HG03460 (cell line): ENCODE data around the gene CNIH3.
"Not testable (repeated sequence)": the region's sequence is repeated elsewhere in the genome, so short reads cannot be mapped to it uniquely, and the experiment has no call there.

ENCODE experiments used
- ATAC-seq: cut with Tn5 transposase; IDR thresholded peaks from one replicate; pipeline ENCODE4 v1.9.1; 2021; ENCODE audit not compliant: unreplicated experiment

CNIH3 gene

DNA sequence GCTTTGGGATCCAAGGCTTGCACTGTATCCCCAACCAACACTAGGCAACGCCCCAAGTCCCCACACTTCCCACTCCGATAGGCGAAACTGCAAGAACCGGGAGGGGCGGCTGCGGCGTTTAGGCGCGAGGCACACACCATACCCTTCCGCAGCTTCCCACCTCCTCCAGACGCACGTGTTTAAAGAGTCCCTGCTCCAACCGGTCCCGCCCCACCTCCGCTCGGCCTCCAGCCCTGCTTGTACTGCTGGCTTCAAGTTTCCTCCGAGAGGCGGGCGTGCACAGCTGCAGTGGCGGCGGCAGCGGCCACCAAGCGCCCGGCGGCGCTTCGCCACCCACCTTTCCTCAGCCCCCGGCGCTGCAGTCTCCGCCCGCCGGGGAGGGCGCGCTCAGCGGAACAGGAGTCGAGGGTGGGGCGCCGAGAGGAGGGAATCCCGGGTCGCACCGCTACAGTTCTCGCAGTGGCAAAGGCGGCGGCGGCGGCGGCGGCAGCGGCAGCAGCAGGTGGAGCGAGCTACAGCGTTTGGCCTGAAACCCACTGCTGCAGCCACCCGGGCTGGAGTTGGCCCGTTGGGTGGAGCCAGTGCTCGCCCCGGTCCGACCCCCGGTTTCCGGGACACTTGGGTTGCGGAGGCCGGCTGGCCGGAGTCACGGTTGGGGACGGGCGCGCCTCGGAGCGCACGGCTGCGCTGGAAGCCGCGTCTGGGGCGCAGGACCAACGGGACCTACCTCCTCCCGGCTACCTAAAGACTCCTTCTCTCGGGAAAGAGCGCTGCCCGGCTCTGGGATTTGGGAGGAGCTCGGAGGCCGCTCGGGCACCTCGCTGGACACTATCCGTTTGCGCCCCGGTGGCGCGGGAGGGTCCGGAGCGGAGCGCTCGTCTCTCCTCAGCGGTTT, at the start of gene CNIH3:
Gene CNIH3, plus strand, starts transcription at position 457 of the 895 bp plus-strand sequence. CDS start 858 bp downstream, outside the sequence.
- ATAC-seq = no peak

DNA sequence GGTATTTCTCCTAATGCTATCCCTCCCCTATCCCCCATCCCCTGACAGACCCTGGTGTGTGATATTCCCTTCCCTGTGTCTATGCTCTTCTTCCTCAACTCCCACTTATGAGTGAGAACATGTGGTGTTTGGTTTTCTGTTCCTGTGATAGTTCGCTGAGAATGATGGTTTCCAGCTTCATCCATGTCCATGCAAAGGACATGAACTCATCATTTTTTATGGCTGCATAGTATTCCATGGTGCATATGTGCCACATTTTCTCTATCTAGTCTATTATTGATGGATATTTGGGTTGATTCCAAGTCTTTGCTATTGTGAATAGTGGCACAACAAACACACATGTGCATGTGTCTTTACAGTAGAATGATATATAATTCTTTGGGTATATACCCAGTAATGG, 49.6 kb upstream of the CNIH3 start:
- not testable (repeated sequence) for ATAC-seq

DNA sequence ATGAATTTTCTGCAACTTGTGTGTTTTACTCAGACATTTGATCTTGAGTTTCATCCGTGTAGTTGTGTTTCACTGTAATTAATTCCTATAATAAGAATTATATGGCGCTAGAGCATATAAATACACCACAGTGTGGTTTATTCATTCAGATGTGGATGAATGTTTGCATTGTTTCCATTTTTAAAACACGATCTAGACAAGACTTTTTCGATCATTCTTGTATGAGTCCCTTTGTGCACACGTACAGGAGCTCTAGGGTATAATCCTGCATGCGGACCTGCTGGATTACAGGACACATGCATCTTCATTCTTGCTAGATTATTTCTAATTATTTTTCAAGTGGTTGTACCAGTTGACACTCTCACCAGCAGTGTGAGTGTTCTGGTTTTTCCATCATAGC, 46.8 kb upstream of the CNIH3 start:
- no peak for ATAC-seq

DNA sequence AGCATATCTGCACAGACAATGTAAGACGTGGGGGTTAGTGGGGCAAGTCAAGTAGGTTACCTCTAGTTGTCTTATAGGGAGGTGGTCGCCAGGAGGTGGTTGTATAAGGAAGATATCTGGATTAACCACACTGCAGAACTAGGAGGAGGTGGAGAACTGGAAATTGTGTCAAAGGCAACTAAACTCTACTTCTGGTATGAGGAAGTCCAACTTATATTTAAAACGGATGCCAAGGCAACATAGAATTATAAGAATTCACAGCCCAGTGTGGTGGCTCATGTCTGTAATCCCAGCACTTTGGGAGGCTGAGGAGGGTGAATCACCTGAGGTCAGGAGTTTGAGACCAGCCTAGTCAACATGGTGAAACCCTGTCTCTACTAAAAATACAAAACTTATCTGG, 44.1 kb upstream of the CNIH3 start:
- not testable (repeated sequence) for ATAC-seq

DNA sequence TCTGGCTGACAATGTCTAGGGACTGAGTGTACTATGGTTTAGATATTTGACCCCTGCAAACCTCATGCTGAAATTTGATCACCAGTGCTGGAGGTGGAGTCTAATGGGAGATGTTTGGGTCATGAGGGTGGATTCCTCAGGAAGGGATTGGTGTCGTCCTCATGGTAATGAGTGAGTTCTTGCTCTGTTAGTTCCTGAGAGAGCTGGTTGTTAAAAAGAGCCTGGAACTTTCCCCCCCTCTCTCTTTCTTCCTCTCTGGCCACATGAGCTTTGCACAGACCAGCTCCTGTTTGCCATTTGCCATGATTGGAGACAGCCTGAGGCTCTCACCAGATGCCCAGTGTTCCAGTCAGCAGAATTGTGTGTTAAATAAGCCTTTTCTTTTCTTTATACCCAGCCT, 36.6 kb upstream of the CNIH3 start:
- no peak for ATAC-seq

DNA sequence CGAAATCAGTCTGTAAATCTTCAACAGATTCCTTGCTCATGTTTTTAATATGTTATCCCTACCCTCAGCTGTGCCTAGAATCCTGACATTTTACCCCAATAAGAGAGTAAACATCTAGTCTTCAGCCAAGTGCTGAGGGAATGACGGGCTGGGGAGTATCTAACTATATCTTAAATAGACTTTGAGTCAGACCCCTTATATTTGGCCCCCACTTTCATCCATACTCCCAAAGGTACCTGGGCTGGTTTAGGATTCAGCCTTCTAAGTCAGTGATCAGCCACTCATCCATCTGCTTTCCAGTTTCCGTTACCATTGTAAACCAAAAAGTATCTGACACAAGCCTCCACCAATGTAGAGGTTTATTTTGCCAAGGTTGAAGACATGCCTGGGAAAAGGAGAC, 36.1 kb upstream of the CNIH3 start:
- no peak for ATAC-seq

DNA sequence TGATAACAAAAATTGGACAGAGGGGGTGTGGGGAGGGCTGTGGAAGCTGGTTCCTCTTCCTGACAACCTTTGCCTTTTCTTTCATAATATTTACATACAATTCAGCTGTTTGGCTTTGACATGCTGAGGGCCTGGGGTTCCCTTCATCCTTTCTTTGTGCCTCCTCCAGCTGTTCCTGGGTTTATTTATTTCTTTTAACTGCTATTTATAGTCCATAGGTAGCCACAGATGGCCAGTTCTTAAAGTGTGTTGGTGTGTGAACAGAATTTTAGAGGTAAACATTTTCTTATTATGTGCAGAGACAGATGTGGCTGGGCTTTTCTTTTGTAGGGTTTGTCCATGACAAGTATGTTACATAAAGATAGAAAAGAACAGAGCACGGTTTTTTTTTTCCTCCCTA, 34.1 kb upstream of the CNIH3 start:
- no peak for ATAC-seq

DNA sequence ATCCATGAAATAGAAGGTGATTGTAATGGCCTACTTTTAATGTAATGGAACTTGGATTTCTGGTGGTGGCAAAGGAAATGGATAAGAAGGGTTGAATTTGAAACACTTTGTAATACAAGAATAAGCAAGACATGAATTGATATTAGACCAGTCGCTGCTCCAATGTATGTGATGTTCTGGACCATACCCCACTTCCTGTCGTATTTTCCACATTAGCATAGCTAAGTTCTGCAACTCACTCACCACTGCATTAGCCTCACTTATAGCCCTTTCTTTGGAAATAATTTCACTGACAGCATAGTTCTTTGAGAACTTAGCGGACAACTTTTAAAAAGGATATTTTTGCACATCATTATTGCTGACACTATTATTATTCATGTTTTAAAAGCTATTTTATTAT, 32.3 kb upstream of the CNIH3 start:
- ATAC-seq = no peak

DNA sequence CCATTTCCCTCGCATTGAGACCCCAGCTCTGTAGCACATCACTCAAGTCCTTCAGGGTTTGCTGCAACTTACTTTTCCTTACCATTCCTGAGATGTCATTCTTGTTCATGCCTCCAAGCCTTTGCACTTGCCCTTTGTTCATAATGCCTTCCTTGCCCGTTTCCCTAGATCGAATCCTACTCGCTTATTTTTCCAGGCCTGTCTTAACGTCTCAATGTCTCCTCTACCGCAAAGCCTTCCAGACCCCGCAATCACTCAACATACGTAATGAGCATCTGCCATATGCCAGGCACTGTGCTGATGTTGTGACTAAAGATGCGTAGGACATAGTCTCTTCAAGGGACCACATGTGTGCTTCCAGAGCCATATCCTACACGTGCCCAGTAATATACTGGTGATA, 31.1 kb upstream of the CNIH3 start:
- ATAC-seq = no peak

DNA sequence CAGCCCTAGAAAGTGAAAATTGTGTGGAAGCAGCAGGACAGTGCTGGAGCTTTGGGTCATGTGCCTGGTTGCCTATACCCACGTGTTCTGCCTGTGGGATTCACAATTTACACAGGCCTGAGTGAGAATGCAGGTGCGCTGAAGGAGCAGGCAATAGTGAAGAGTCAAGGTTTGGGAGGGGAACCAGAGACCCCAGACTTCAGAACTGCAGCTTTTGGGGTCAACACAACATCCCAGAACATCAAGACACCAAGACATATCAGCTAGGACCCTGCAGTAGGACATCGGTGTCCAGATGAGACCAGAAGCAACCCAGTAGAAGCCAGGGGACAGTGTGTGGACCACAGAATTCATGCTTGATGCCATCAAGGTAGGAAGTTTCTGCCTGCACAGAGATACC, 29.1 kb upstream of the CNIH3 start:
- no peak for ATAC-seq

DNA sequence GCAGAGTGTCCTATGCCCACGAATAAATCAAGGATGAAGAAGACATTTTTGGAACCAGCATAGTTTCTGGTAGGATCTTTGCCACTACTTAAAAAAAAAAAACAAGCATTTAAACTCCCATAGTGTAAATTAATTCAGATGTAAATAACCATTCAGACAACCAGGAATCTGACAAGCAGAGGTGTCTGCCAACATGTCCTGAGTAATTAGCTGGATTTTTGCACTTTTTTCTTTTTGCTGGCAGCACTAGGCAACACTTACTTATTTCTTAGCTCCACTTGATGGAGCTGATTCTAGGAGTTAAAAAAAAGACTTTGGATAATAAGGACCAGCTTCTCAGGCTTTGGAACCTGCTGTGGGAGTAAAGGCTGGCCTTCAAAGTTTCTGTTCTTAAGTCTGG, 27.6 kb upstream of the CNIH3 start:
- ATAC-seq = no peak

DNA sequence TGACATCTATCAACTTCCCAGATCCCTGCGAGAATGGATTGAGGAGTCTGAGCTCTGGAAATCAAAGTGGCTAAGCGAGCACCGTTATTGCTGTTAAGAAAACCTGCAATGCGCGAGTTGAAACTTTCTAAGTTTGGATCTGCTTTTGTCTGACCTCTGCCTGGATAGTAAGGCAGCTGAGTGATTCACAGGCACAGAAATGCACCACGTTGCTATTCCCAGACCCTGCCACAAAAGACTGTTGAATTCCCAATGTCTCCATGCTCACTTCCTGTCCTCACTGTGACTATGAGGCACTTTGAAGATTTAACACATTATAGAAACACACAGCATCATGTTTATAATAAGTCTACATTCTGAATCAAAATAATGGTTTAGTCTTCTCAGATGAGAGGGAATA, 27.1 kb upstream of the CNIH3 start:
- no peak for ATAC-seq

DNA sequence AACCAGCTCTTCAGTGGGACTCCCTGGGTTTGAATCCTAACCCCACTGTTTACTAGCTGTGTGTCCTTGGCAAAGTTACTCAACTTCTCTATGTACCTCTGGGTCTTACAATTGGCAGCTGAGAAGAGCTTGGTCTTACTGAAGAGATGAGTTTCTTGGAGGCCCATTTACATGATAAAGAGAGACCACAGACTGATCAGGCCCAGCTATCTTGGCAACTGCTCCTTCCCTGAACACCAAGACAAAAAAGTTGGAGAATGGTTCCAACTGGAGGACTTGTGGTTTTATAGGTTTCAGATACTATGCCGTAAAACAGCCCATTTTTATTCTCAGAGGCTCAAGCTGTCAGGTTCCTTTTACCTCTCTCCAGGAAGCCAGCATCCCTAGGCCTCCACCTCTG, 24.8 kb upstream of the CNIH3 start:
- no peak for ATAC-seq

DNA sequence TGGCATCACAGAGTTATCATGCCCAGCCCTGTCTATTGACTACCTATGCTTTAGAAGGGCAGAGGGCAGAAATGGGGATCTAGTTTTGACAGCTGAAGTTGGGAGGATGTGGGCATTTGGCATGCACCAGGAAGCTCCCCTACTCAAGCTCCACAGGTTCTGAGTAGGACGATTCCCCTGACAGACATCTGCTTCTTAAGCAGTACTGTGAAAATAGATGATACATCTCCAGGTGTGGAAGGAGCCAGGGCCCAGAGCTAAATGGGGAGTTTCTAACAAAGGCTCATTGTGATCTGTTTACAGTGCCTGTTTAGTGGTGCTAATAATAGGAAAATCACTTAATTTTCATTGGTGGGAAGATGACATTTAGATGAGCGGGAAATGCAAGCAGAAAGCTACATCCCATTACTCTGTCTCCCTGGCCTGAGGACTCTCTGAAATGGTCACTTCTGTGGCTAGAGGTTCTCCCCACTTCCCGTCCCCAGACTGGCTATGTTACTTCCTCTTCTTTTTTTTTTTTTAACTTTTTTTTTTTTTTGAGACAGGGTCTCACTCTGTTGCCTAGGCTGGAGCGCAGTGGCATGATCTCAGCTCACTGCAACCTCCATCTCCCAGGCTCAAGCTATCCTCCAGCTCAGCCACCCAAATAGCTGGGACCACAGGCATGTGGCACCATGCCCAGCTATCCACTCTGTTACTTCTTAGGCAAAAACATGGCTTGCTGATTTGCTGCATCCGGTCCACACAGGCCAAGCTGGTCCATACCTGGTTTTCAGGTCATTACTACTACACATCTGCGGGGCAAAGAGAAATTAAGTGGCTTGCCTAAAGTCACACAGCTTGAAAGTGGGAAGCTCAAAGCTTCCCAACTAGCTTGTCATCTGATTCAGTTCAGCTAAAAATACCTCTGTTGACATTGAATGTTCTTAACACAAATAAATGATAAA, 23.2 kb upstream of the CNIH3 start:
- no peak for ATAC-seq

DNA sequence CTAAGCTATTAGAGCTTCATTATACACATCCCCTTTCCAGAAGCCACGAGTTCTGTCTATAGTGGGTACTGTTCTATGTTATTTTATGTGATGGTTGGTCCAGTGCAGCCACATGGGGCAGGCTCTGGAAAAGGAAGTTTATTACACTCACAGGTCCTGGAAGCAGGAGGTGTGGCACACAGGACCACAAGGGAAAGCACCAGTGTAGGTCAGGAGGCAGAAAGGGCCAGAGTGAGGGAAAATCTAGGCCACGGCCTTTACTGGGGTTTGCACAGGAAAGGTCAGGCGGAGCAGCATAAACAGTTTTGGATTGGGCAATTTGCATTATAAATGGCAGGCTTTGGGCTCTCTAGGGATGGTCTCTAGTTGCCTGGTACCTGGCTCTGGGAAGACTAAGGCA, 21.8 kb upstream of the CNIH3 start:
- no peak for ATAC-seq

DNA sequence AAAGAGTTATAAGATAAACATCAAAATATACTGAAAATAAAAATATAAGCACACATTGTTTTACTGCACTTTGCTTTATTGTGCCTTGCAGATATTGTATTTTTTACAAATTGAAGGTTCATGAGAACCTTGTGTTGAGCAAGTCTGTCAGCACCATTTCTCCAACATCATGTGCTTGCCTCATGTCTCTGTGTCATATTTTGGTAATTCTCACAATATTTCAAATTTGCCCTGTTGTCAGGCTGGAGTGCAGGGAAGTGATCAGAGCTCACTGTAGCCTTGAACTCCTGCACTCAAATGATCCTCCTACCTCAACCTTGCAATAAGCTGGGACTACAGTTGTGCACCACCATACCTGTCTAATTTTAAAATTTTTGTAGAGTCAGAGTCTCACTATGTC, 21.3 kb upstream of the CNIH3 start:
- no peak for ATAC-seq

DNA sequence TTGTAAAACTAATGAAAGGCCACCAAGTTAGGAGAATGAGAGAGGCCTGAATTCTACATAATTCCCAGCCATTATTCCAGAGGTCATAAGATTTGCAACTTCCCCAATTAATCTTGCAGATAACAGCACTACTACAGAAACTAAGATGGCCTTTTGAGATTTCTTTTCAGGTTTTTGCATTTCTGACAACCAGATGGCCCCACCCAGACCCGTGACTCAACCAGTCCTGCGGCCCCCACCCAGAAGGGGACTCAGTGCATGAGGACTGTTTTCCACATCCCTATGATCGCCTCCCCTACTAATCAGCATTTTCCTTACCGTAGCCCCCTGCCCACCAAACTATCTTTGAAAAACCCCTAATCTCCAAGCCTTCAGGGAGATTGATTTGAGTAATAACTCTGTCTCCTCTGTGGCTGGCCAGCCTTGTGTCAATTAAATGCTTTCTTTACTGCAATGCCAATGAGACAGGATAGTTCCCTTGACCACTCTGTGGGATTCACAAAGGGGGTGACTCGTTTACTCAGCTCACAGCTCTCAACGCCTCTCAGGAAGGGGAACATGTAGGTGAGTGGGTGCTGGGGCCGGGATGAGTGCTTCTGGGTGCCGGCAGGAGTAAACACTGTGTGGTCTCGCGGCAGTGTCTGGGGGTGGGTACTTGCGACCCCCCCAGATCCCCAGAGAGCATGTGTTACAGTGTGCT, 10.5 kb upstream of the CNIH3 start:
- ATAC-seq = no peak

DNA sequence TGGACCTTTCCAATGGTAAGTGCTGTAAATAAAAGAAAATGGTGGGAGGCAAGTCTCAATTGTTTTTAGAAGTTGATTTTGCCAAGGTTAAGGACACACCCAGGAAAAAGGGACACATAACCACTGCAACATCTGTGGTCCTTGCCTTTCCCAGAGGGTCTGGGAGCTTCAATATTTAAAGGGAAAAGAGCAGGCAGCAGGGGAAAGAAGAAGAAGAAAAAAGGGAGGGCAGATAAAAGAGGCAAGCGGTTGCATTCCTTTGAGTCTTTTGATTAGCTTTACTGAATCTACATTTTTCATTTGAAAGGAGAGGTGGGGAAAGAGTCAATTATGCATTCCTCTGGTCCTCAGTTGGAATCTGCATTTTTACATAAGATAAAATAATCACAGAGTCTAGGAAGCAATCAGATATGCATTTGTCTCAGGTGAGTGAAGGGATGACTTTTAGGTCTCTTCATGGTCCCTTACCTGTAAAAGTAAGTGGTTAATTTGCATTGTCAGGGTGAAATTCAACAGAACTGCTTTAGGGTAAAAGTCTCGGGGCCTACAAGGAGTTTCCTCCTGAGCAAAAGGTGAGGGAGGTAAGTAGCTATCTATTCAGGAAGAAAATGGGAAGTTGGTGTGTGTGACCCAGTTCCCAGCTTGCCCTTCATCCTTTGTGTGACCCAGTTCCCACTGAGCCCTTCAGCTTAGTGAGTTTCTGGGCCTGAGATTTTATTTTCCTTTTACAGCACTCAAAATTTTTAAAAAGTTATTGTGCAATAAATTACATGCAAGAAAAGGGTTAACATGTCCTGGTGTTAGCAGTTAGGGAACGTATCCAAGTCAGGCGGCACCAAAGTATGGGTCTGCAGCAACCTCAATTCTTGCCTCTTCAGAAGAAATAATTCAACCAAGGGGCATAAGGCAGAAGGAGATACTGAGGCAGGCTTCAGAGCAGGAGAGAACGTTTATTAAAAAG, 8.6 kb upstream of the CNIH3 start:
- ATAC-seq = no peak

DNA sequence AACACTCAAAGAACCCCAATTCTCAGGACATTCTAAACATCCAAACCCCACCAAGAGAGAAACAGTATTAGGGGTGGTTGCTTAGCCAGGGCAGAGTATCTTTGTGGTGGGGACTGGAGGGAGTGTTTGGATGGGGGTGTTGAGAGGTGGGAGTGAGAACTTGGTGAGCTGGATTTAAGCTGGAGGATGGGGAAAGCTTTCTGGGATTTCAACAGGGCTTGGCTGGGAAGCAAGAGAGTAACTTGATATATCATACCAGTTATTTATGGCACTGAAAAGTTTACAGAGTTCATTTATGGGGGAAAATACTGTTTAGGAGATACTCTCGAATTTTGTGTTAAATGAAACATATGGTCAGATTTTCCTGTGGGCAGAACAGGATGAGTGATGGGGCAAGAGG, 6.8 kb upstream of the CNIH3 start:
- no peak for ATAC-seq

DNA sequence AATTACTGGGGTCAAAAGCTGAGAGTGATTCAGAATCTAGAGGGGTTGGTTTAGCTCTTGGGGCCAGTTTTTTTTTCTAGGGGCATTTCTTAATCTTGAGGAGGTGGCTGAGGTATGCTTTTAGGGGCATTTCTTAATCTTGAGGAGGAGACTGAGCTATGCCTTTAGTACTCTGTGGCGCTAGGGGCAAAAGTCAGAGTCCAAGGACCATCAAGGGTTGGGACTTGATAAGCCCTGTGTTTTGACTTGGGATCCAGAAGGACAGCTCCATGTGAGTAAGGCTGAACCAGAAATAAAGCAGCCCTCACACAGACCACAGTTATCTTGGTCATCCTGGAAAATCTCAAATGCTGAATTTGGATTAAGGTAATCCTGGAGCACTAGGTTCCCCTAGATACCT, 3.9 kb upstream of the CNIH3 start:
- ATAC-seq = no peak
